Omental fat pad (tissue), 4 donors: ENCODE data around the gene HSPA4L. TPM values are rescaled to one million over a fixed set of nuclear protein-coding genes. Genes with fewer than 3 reads are reported as not detected.

Experiments used
- ATAC-seq: fragments of 150-250 bp; one replicate; pipeline ENCODE4 v1.9.1; 2016; ENCODE audit warnings: mild to moderate bottlenecking, moderate library complexity; ENCODE audit not compliant: low FRiP score
- DNase-seq: peaks from one replicate; pipeline ENCODE4 v3.0.0-alpha.2; 2019; ENCODE audit warnings: low spot score
- total RNA-seq, 4 donors: library from RNA; depleted of rRNA; stranded (reverse); fragments of >200 nt; gene quantifications; one replicate each; pipeline ENCODE4 v1.1.0, GENCODE V29; 2016
- TF ChIP-seq, protein P1 (sequence below), 3 donors: fragments of 450-650 bp; IDR thresholded peaks; one replicate each; pipeline ENCODE4 v1.5.1; 2016 to 2017; ENCODE audit warnings: antibody characterized with exemption in 3 of 3, mild to moderate bottlenecking in 3 of 3, moderate library complexity in 2 of 3

HSPA4L gene
- total RNA-seq: 1 to 10 TPM; 1.3 to 4.6 (median 2.1) TPM

DNA sequence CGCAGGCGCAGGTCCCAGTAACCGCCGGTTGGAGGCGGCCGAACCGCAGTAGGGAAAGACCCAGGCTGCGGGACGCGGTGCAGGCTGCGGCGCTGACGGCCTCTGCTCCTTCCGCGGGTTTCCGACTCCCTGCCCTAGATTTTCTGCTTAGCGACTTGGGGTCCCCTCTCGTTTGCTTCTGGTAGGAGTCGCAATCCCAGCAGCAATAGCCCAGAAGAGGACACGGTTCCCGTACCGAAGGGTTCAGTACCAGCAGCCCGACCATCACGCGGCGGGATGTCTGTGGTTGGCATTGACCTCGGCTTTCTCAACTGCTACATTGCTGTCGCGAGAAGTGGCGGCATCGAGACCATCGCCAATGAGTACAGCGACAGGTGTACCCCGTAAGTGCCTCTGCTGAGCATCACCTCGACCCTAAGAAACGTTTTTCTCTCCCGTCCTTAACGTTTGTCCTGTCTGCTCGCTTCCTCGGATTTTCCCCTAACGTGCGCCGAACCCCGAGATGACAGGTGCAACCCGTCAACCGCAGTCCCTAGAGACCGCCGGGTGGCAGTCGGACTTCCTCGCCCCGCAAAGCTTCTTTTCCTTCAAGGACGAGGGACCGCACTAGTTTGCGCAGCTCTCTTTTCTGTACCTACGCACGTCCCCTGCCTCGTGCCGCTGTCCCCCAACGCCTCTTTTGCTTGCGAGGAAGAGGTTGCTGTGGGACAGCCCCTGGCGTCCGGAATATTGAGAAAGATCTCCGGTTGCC is at the start of gene HSPA4L:
Gene HSPA4L (plus strand): TSS at position 48 of the 751 bp plus-strand sequence. CDS start 229 bp downstream, at position 277.
- TF ChIP-seq, protein P1, sequence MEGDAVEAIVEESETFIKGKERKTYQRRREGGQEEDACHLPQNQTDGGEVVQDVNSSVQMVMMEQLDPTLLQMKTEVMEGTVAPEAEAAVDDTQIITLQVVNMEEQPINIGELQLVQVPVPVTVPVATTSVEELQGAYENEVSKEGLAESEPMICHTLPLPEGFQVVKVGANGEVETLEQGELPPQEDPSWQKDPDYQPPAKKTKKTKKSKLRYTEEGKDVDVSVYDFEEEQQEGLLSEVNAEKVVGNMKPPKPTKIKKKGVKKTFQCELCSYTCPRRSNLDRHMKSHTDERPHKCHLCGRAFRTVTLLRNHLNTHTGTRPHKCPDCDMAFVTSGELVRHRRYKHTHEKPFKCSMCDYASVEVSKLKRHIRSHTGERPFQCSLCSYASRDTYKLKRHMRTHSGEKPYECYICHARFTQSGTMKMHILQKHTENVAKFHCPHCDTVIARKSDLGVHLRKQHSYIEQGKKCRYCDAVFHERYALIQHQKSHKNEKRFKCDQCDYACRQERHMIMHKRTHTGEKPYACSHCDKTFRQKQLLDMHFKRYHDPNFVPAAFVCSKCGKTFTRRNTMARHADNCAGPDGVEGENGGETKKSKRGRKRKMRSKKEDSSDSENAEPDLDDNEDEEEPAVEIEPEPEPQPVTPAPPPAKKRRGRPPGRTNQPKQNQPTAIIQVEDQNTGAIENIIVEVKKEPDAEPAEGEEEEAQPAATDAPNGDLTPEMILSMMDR (IDR thresholded peaks at IDR 0.05): no peak
- ATAC-seq (peak; percentile 35), DNase-seq (peak; percentile 29)

DNA sequence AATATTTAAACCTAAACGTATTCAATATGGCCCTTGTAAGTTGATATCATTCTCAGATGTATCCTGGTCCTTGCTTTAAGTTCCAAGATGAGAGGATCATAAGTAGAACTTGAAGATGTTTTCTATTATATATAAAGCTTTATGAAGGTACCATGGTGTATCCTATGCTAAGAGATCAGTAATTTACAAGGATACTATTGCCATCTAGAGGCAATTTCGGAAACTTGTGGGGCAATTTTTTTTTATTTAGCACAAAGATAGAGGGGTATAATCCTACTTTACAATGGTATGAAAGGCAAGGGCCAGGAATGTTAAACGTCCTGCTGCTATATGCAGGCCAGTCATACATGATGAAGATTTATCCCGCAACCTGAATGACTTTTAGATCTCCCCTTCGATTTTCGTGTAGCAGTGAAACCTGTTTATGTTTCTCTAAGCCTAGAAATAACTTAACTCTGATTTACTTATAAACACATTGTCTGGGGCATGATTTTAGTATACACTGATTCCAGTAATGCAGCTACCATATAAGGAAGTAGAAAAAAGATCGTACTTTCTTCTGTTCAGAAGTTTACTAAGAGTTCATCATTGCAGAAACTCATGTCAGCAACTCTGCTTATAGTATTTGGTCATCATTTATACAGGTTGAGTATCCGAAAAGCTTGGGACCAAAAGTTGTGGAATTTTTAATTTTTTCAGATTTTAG is 49.3 kb upstream of the HSPA4L start:
- no peak for ATAC-seq
- no peak for DNase-seq
- TF ChIP-seq, protein P1 (IDR thresholded peaks at IDR 0.05): no peak

DNA sequence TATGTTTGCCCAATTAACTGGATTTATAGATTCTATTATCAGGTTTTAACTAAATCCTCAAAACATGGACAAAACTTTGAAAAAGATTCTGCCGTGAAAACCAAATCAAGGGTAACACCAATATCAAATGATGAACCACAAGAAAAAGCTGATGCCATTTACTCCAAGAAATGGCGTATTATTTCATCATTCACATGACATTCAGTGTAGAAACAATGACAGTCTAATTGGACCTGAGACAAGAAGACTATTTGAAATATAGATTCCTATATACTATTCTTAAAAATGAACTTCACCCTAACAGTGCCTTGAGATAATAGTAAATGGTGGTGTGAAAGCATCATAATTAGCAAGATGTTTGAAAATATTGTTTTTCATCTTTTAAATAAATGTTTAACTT is 47.1 kb upstream of the HSPA4L start:
- ATAC-seq (no peak), DNase-seq (no peak)
- TF ChIP-seq, protein P1 (IDR thresholded peaks at IDR 0.05): no peak

DNA sequence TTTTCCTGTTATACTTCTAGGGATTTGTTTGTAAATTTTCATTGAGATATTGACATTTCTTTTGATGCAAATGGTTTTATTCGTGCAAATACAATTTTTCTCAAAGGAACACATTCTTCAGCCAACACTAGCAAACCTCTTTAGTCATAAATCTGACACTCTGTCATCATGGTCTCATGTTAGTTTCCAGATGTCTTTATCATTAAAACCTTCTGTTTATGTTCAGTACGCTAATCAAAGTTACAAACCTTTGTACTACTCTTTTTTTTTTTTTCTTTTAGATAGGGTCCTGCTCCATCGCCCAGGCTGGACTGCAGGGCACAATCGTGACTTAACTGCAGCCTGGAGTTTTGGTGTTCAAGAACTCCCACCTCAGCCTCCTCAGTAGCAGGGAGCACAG is 44.8 kb upstream of the HSPA4L start:
- DNase-seq (no peak), ATAC-seq (no peak)
- TF ChIP-seq, protein P1 (IDR thresholded peaks at IDR 0.05): no peak

DNA sequence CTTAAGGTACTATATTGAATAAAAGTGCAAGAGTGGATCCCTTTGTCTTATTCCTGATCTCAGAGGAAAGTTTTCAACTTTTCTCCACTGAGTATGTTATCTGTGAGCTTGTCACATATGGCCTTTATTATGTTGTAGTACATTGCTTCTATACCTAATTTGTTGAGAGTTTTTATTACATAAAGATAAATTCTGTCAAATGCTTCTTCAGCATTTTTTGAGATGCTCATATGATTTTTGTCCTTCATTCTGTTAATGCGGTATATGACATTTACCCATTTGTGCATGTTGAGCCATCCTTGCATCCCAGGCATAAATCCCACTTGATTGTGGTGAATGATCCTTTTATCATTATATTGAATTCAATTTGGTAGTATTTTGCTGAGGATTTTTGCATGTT is 40.9 kb upstream of the HSPA4L start:
- TF ChIP-seq, protein P1 (IDR thresholded peaks at IDR 0.05): no peak
- DNase-seq: no peak
- ATAC-seq: no peak

DNA sequence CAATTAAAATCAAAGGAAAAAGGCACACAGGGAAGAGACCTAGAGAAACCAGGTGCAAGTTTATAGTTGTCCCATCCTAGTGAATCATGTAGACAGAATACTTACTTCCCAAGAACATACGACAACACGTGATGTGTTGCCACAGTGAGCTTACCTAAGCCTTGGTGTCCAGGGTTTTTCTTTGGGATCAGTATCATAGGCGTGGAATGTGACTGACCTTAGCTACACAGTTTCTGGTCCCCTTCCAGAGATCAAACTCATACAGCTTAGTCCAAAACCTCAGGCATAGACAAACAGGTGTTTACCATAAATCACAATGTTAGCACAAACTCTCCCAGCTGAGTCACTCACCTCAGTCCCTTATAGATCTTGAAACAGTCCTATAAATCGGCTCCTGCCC is 34.2 kb upstream of the HSPA4L start:
- ATAC-seq (no peak), DNase-seq (no peak)
- TF ChIP-seq, protein P1 (IDR thresholded peaks at IDR 0.05): no peak
